ENCODE measurements around the gene IGFL2. TPM values are rescaled to one million over a fixed set of nuclear protein-coding genes. Genes with fewer than 3 reads are reported as not detected.

Gene IGFL2
- total RNA-seq, 1 experiment from 2014 or later = not detected

DNA sequence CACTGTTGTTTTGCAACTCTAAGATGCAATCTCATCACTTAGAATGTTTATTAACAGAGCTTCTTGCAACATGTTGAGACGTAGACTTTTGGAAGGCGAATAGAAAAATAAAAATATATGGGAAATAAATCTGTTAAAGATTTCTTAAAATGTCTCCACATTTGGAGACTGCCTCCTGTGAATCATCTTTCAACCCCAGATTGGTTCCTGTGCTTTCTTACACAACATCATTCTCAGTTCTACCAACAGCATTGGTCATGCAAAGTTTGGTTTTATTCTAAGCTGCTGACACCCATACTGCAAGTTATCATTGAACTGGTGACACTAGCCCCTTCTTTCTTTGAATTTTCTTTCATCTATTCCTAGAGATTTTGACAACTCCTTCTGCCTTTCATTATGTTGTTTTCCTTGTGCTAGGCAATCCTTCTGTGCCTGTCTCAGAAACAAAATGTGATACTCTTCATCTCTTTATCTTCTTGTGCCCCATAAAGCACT, 21.9 kb upstream of the IGFL2 start:
- Histone ChIP-seq H3K9me3 (replicated peaks) (no peaks in the 10 kb centered on the region), H3K4me1 (replicated peaks) (no peaks in the 10 kb centered on the region), H3K27me3 (replicated peaks) (no peaks in the 10 kb centered on the region), H3K27ac (no peak overlapping the region), H3K4me3 (no peak overlapping the region), H3K36me3 (no peaks in the 10 kb centered on the region)
- no peak for DNase-seq (ENCODE audit: low read depth in 1 of 2, low spot score in 2 of 2)

- Histone ChIP-seq H3K27ac (no peak overlapping the region), H3K36me3 (no peaks in the 10 kb centered on the region), H3K9me3 (replicated peaks) (no peaks in the 10 kb centered on the region), H3K4me3 (no peak overlapping the region), H3K4me1 (replicated peaks) (peaks cover 33% of the 10 kb centered on the region), H3K27me3 (replicated peaks) (no peaks in the 10 kb centered on the region)
- no peak for DNase-seq (ENCODE audit: low read depth in 1 of 2, low spot score in 2 of 2)
These were observed 16.4 kb upstream of the IGFL2 start for GRCh38 chr19:46131485-46132143.

DNA sequence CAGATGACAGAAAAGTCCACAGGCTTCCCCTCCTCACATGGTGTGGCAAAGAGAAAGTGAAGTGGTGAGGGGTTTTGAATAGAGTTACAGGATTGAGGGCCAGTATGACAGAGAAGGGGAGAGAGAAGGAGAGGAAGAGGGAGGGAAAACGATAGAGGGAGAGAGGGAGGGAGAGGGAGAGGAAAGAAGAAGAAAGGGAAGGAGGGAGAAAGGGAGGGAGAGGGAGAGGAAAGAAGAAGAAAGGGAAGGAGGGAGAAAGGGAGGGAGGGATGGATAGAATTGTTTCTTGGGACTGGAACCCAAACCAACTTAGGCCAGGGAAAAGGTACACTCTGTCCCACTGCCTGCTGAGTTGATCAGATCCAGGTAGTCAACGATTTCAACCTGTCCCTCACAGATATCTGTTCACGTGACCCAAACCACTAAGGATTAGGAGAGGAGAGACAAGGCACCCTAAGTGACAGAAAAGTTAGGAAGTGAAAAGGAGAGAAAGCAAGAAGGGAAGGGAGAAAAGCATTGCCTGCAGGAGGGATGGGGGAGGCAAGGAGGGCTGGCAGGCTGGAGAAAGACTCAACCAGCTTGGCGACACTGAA, 15.4 kb upstream of the IGFL2 start:
- peak overlapping the region; percentile 28 for H3K4me3 ChIP-seq
- no peaks in the 10 kb centered on the region for H3K36me3 ChIP-seq
- DNase-seq (ENCODE audit: low read depth in 1 of 2, low spot score in 2 of 2) = peak in 1 of 2 experiments; percentile 30
- no peaks in the 10 kb centered on the region for H3K27me3 ChIP-seq (replicated peaks)
- no peaks in the 10 kb centered on the region for H3K9me3 ChIP-seq (replicated peaks)
- peaks cover 33% of the 10 kb centered on the region for H3K4me1 ChIP-seq (replicated peaks)
- H3K27ac ChIP-seq = peak overlapping the region; percentile 99

- H3K27me3 ChIP-seq (replicated peaks) = no peaks in the 10 kb centered on the region
- peaks cover 33% of the 10 kb centered on the region for H3K4me1 ChIP-seq (replicated peaks)
- H3K36me3 ChIP-seq = no peaks in the 10 kb centered on the region
- H3K9me3 ChIP-seq (replicated peaks) = no peaks in the 10 kb centered on the region
- H3K4me3 ChIP-seq = peak overlapping the region; percentile 28
- DNase-seq (ENCODE audit: low read depth in 1 of 2, low spot score in 2 of 2) = peak; percentile 90 to 95
- peak overlapping the region; percentile 99 for H3K27ac ChIP-seq
These were observed 14.9 kb upstream of the IGFL2 start for GRCh38 chr19:46133101-46133627.

- Histone ChIP-seq H3K27ac (peak overlapping the region; percentile 99), H3K4me1 (replicated peaks) (peaks cover 33% of the 10 kb centered on the region), H3K9me3 (replicated peaks) (no peaks in the 10 kb centered on the region), H3K4me3 (no peak overlapping the region), H3K27me3 (replicated peaks) (no peaks in the 10 kb centered on the region), H3K36me3 (no peaks in the 10 kb centered on the region)
- DNase-seq (ENCODE audit: low read depth in 1 of 2, low spot score in 2 of 2) = peak in 1 of 2 experiments; percentile 77
These were observed 14.2 kb upstream of the IGFL2 start for GRCh38 chr19:46133777-46134241.

- no peak overlapping the region for H3K4me3 ChIP-seq
- no peaks in the 10 kb centered on the region for H3K27me3 ChIP-seq (replicated peaks)
- H3K36me3 ChIP-seq = no peaks in the 10 kb centered on the region
- peaks cover 33% of the 10 kb centered on the region for H3K4me1 ChIP-seq (replicated peaks)
- no peaks in the 10 kb centered on the region for H3K9me3 ChIP-seq (replicated peaks)
- H3K27ac ChIP-seq = peak overlapping the region; percentile 99
- DNase-seq (ENCODE audit: low read depth in 1 of 2, low spot score in 2 of 2) = no peak
These were observed 13.5 kb upstream of the IGFL2 start for GRCh38 chr19:46134527-46134926.

GRCh38 chr19:46137915-46138473, 10.0 kb upstream of the IGFL2 start:
- DNase-seq (ENCODE audit: low read depth in 1 of 2, low spot score in 2 of 2) = no peak
- H3K4me1 ChIP-seq (replicated peaks) = peaks cover 21% of the 10 kb centered on the region
- H3K27me3 ChIP-seq (replicated peaks) = no peaks in the 10 kb centered on the region
- H3K9me3 ChIP-seq (replicated peaks) = no peaks in the 10 kb centered on the region
- no peak overlapping the region for H3K4me3 ChIP-seq
- no peak overlapping the region for H3K27ac ChIP-seq
- no peaks in the 10 kb centered on the region for H3K36me3 ChIP-seq

DNA sequence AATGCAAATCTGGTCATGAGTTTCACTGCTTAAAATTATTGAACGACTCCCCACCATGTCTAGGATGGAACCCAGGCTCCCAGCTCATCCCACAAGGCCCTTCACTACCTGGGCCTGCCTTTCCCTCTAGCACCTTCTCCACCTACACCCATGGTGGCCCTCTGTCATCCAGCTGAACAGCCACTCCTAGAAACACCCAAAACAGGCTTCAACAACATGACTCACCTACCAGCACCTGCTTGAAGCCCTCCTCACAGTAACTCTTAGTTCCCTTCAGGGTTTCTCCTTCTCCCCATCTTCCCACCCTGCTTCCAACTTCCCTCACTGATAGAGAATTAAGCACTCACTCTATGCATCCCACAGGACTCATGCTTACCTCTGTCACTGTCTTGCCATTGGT, 6.6 kb upstream of the IGFL2 start:
- Histone ChIP-seq H3K9me3 (replicated peaks) (no peaks in the 10 kb centered on the region), H3K4me3 (no peak overlapping the region), H3K36me3 (no peaks in the 10 kb centered on the region)

GRCh38 chr19:46142294-46142693, 5.7 kb upstream of the IGFL2 start:
- no peak overlapping the region for H3K4me3 ChIP-seq
- no peak for DNase-seq (ENCODE audit: low read depth in 1 of 2, low spot score in 2 of 2)

More for the DNA sequence above, 6.6 kb upstream of the IGFL2 start:
- H3K27ac ChIP-seq = no peak overlapping the region
- no peak for DNase-seq (ENCODE audit: low read depth in 1 of 2, low spot score in 2 of 2)
- no peaks in the 10 kb centered on the region for H3K27me3 ChIP-seq (replicated peaks)
- peaks cover 4% of the 10 kb centered on the region; the same call in 1 of the 2 replicates for H3K4me1 ChIP-seq (replicated peaks)

GRCh38 chr19:46144756-46145155, 3.3 kb upstream of the IGFL2 start:
- no peak overlapping the region for H3K4me3 ChIP-seq
- H3K4me1 ChIP-seq (replicated peaks) = peaks cover 4% of the 10 kb centered on the region; the same call in 1 of the 2 replicates
- no peaks in the 10 kb centered on the region for H3K27me3 ChIP-seq (replicated peaks)
- H3K27ac ChIP-seq = no peak overlapping the region
- H3K36me3 ChIP-seq = no peaks in the 10 kb centered on the region
- DNase-seq (ENCODE audit: low read depth in 1 of 2, low spot score in 2 of 2) = no peak
- H3K9me3 ChIP-seq (replicated peaks) = no peaks in the 10 kb centered on the region

More at GRCh38 chr19:46142294-46142693, 5.7 kb upstream of the IGFL2 start:
- no peaks in the 10 kb centered on the region for H3K36me3 ChIP-seq
- peaks cover 4% of the 10 kb centered on the region; the same call in 1 of the 2 replicates for H3K4me1 ChIP-seq (replicated peaks)
- H3K27ac ChIP-seq = no peak overlapping the region
- H3K9me3 ChIP-seq (replicated peaks) = no peaks in the 10 kb centered on the region
- no peaks in the 10 kb centered on the region for H3K27me3 ChIP-seq (replicated peaks)

DNA sequence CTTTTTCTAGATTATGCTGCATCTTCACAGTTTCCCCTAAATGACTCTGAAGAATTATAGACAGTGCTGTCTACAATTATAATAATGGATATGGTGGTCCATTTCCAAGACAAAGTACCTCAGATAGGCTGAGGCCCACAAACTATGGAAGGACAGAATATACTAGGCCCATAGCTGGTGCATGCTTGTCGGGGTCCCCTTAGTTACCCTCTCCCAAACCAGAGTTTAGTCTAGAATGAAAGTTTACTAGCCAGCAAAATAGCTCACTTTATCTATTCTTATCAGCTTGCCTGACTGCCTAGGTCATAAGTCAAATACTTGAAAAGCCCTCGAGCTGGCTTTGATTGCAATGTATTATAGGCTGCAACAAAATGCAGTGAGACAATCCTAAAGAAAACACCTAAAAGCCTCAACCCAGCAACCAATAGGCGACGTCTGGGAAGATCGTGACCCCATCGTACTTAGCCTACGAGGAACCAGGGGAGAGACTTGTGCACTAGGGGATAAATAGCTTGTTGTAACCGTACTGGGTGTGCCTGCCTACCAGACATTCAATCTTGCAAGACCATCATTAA, 785 bp upstream of the IGFL2 start:
- H3K36me3 ChIP-seq = no peaks in the 10 kb centered on the region
- H3K9me3 ChIP-seq (replicated peaks) = no peaks in the 10 kb centered on the region
- H3K4me1 ChIP-seq (replicated peaks) = no peaks in the 10 kb centered on the region
- no peak overlapping the region for H3K4me3 ChIP-seq
- no peak overlapping the region for H3K27ac ChIP-seq
- 0 out of 2 replicates have a peak, but pooled peaks cover 3% of the 10 kb centered on the region for H3K27me3 ChIP-seq (replicated peaks)
- no peak for DNase-seq (ENCODE audit: low read depth in 1 of 2, low spot score in 2 of 2)

GRCh38 chr19:46150606-46151005, 2.6 kb downstream of the IGFL2 start:
- no peak for DNase-seq (ENCODE audit: low read depth in 1 of 2, low spot score in 2 of 2)
- H3K27ac ChIP-seq = no peak overlapping the region
- H3K27me3 ChIP-seq (replicated peaks) = 0 out of 2 replicates have a peak, but pooled peaks cover 3% of the 10 kb centered on the region
- H3K36me3 ChIP-seq = no peaks in the 10 kb centered on the region
- H3K9me3 ChIP-seq (replicated peaks) = no peaks in the 10 kb centered on the region
- H3K4me1 ChIP-seq (replicated peaks) = peaks cover 11% of the 10 kb centered on the region
- no peak overlapping the region for H3K4me3 ChIP-seq

GRCh38 chr19:46155237-46155636, 7.2 kb downstream of the IGFL2 start:
- Histone ChIP-seq H3K4me3 (no peak overlapping the region), H3K36me3 (no peaks in the 10 kb centered on the region), H3K27ac (no peak overlapping the region), H3K27me3 (replicated peaks) (0 out of 2 replicates have a peak, but pooled peaks cover 1% of the 10 kb centered on the region), H3K4me1 (replicated peaks) (peaks cover 12% of the 10 kb centered on the region), H3K9me3 (replicated peaks) (no peaks in the 10 kb centered on the region)
- peak in 1 of 2 experiments; percentile 48 for DNase-seq (ENCODE audit: low read depth in 1 of 2, low spot score in 2 of 2)

Data from SJSA1 (cell line).